Spleen (tissue), 11 donors: ENCODE data around the gene ACBD6. TPM values are rescaled to one million over a fixed set of nuclear protein-coding genes. Genes with fewer than 3 reads are reported as not detected.
A peak's percentile ranks its signal among the peaks of the same experiment; 100 is the strongest.

Source experiments
- DNase-seq: peaks from one replicate; pipeline ENCODE4 v3.0.0-alpha.2; 2020
- H3K27ac ChIP-seq, 8 donors: fragments of 200-600 bp; sonication (generic) in 7 of 8; 1 replicate in 4 of 8; 2 replicates in 4 of 8; pipeline versions ENCODE4 v1.5.0 to v1.8.0; 2016 to 2021; ENCODE audit warnings: inconsistent platforms in 4 of 8, mild to moderate bottlenecking in 4 of 8, moderate library complexity in 1 of 8
- H3K27me3 ChIP-seq, 7 donors: fragments of 200-600 bp; sonication (generic) in 6 of 7; replicated peaks in 1 of 7; 1 replicate in 4 of 7; 2 replicates in 3 of 7; pipeline versions ENCODE4 v1.5.0 to v1.8.0; 2016 to 2021; ENCODE audit warnings: inconsistent platforms in 3 of 7, mild to moderate bottlenecking in 1 of 7
- H3K36me3 ChIP-seq, 6 donors: fragments of 200-600 bp; sonication (generic) in 5 of 6; 1 replicate in 4 of 6; 2 replicates in 2 of 6; pipeline versions ENCODE4 v1.5.0 to v1.8.0; 2016 to 2021; ENCODE audit warnings: inconsistent platforms in 2 of 6
- H3K4me1 ChIP-seq, 6 donors: fragments of 200-600 bp; sonication (generic) in 5 of 6; 1 replicate in 3 of 6; 2 replicates in 3 of 6; pipeline versions ENCODE4 v1.5.0 to v1.8.0; 2016 to 2021; ENCODE audit warnings: inconsistent platforms in 3 of 6
- H3K4me3 ChIP-seq, 8 donors: fragments of 200-600 bp; sonication (generic) in 7 of 8; 1 replicate in 4 of 8; 2 replicates in 4 of 8; pipeline versions ENCODE4 v1.5.0 to v1.8.0; 2016 to 2021; ENCODE audit warnings: inconsistent platforms in 4 of 8, mild to moderate bottlenecking in 4 of 8, moderate library complexity in 2 of 8
- H3K9me3 ChIP-seq, 8 donors: fragments of 200-600 bp; sonication (generic) in 7 of 8; 1 replicate in 4 of 8; 2 replicates in 4 of 8; pipeline versions ENCODE4 v1.5.0 to v1.8.0; 2016 to 2021; ENCODE audit warnings: inconsistent platforms in 4 of 8
- CTCF ChIP-seq, 11 experiments: fragments of 200-600 bp in 7 of 11; fragments of 450-650 bp in 4 of 11; sonication (generic) in 4 of 11; IDR thresholded peaks in 8 of 11; conservative IDR thresholded peaks in 3 of 11; 1 replicate in 7 of 11; 2 replicates in 4 of 11; pipeline versions ENCODE4 v1.4.0 to v1.8.0; 2016 to 2021; ENCODE audit warnings: antibody characterized with exemption in 11 of 11, inconsistent platforms in 4 of 11, mild to moderate bottlenecking in 1 of 11
- POLR2A ChIP-seq, 3 donors: fragments of 450-650 bp; IDR thresholded peaks; one replicate each; pipeline ENCODE4 v1.5.1; 2017; ENCODE audit warnings: antibody characterized with exemption in 3 of 3, mild to moderate bottlenecking in 1 of 3
- POLR2AphosphoS5 ChIP-seq, 3 donors: sonication (generic); formaldehyde crosslinking; IDR thresholded peaks; one replicate each; pipeline ENCODE4 v1.5.1; 2017; ENCODE audit warnings: antibody characterized with exemption in 3 of 3
- WGBS, 5 donors: extraction: QIAGEN DNeasy Blood & Tissue Kit in 3 of 5; methylation state at CpG; one replicate each; pipeline versions ENCODE4 v1.1.5 to v1.1.7; 2013 to 2018; 5-methylcytosine and 5-hydroxymethylcytosine counted together
- intact Hi-C: fragments of 100-400 bp; cut with DNase I; formaldehyde crosslinking; loops from one replicate; pipeline ENCODE4 v1.15.0; 2023; ENCODE audit warnings: low total_unique reads
- polyA plus RNA-seq, 3 donors: library from polyadenylated mRNA; stranded (reverse); fragments of 200-250 nt; gene quantifications; one replicate each; pipeline ENCODE4 v1.2.1, GENCODE V29; 2013
- total RNA-seq, 7 donors: library from RNA; depleted of rRNA in 3 of 7; stranded (reverse); fragments of >200 nt in 3 of 7; fragmentation: NEBNext Ultra II Directional in 4 of 7; extraction: Animal tissue kit (Norgen Biotek cat#: 25700) in 4 of 7; gene quantifications; one replicate each; pipeline versions ENCODE4 v1.1.0 to v1.2.1, GENCODE V29; 2016 to 2021
- donor health status: healthy with polysubstance abuse.
- donor health status: DM: no; HTN: no; CAD: no; lungs with moderate emphysema.
- donor health status: DM: no; HTN: no; CAD: no.
- donor health status: Bipolar disorder and iron deficiency.
- donor health status: healthy.
- donor health status: DM: no; HTN: no; CAD: no.
- donor health status: DM: yes; HTN: yes; CAD: no.

ACBD6 gene
- total and polyA plus RNA-seq, 10 donors, result 27.2 to 62.9 (median 38.3) TPM

- peaks cover 0 to 27% (median 9%) of the 10 kb centered on the region in 6 donors for H3K4me1 ChIP-seq
- no peaks in the 10 kb centered on the region for H3K27me3 ChIP-seq
- H3K36me3 ChIP-seq, result peaks cover 0 to 63% (median 5%) of the 10 kb centered on the region in 6 donors
- intact Hi-C loops, result no loop called here
- DNase-seq, result no peak
- no peaks in the 10 kb centered on the region for H3K9me3 ChIP-seq
- peak overlapping the region in 7 of 8 donors; percentile 36 to 89 (median 83) for H3K27ac ChIP-seq
- no peak for TF ChIP-seq POLR2A (IDR thresholded peaks at IDR 0.05)
- no peak for TF ChIP-seq CTCF (IDR thresholded peaks at IDR 0.05 in 8 of 11, conservative IDR thresholded peaks at IDR 0.05 in 3 of 11)
- TF ChIP-seq POLR2AphosphoS5 (IDR thresholded peaks at IDR 0.05), result no peak
- H3K4me3 ChIP-seq, result peak overlapping the region in 1 of 8 donors; percentile 32
- WGBS, 5 donors, result 92 to 100% (median 95%) methylated on average over 1 of the region's 1 CpG
These were observed 222.7 kb downstream of the ACBD6 start for GRCh38 chr1:180279651-180280050.

GRCh38 chr1:180278596-180279395 lies 223.6 kb downstream of the ACBD6 start:
- H3K9me3 ChIP-seq, result no peaks in the 10 kb centered on the region
- WGBS, 5 donors, result 76 to 78% (median 77%) methylated on average over 9 of the region's 9 CpGs
- no peaks in the 10 kb centered on the region for H3K27me3 ChIP-seq

GRCh38 chr1:180278194-180278515 lies 224.2 kb downstream of the ACBD6 start:
- intact Hi-C loops, result no loop called here
- Histone ChIP-seq H3K27me3 (no peaks in the 10 kb centered on the region), H3K9me3 (no peaks in the 10 kb centered on the region), H3K36me3 (peaks cover 0 to 65% (median 3%) of the 10 kb centered on the region in 6 donors), H3K27ac (peak overlapping the region in 6 of 8 donors; percentile 55 to 89 (median 84)), H3K4me3 (no peak overlapping the region), H3K4me1 (peaks cover 0 to 27% (median 9%) of the 10 kb centered on the region in 6 donors)
- TF ChIP-seq CTCF (IDR thresholded peaks at IDR 0.05 in 8 of 11, conservative IDR thresholded peaks at IDR 0.05 in 3 of 11) (no peak), POLR2AphosphoS5 (IDR thresholded peaks at IDR 0.05) (no peak), POLR2A (IDR thresholded peaks at IDR 0.05) (no peak)
- no peak for DNase-seq
- 87 to 99% (median 91%) methylated on average over 2 of the region's 2 CpGs for WGBS, 5 donors

More at GRCh38 chr1:180278596-180279395, 223.6 kb downstream of the ACBD6 start:
- peak overlapping the region in 7 of 8 donors; percentile 36 to 89 (median 83) for H3K27ac ChIP-seq
- peak overlapping the region in 1 of 8 donors; percentile 32 for H3K4me3 ChIP-seq
- intact Hi-C loops, result no loop called here
- peaks cover 0 to 27% (median 9%) of the 10 kb centered on the region in 6 donors for H3K4me1 ChIP-seq
- TF ChIP-seq POLR2AphosphoS5 (IDR thresholded peaks at IDR 0.05) (no peak), POLR2A (IDR thresholded peaks at IDR 0.05) (no peak)
- peaks cover 0 to 65% (median 3%) of the 10 kb centered on the region in 6 donors for H3K36me3 ChIP-seq
- no peak for DNase-seq

GRCh38 chr1:180277476-180278193 lies 224.7 kb downstream of the ACBD6 start:
- WGBS, 5 donors, result 83 to 94% (median 91%) methylated on average over 5 of the region's 5 CpGs
- Histone ChIP-seq H3K27ac (peak overlapping the region in 3 of 8 donors; percentile 84 to 89 (median 85)), H3K36me3 (peaks cover 0 to 68% (median 3%) of the 10 kb centered on the region in 6 donors), H3K9me3 (no peaks in the 10 kb centered on the region), H3K4me1 (peaks cover 0 to 27% (median 9%) of the 10 kb centered on the region in 6 donors), H3K27me3 (no peaks in the 10 kb centered on the region), H3K4me3 (no peak overlapping the region)
- DNase-seq, result no peak
- no peak for TF ChIP-seq POLR2AphosphoS5 (IDR thresholded peaks at IDR 0.05)
- TF ChIP-seq CTCF (IDR thresholded peaks at IDR 0.05 in 8 of 11, conservative IDR thresholded peaks at IDR 0.05 in 3 of 11), result no peak
- no peak for TF ChIP-seq POLR2A (IDR thresholded peaks at IDR 0.05)
- intact Hi-C loops, result no loop called here
